ENCODE data around the gene PCAT6.

PCAT6 gene

DNA sequence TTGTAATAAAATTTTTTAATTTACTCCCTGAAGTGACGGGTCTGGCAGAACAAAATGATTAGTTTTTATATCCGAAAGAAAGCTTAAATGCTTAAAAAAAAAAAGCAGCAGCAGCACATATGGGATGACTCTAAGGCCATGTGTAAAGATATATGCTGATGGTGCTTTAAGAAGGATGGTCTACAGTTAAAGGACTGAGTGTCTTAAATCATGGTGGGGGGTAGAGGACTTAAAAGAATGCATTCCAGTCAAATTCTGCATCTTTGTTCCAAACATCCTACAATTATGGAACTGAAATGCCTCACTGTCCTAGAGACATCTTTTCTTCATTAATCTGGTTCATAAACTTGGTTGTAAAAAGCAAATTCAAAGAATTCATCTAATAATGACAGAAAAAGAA lies 9.6 kb upstream of the PCAT6 start:
- Mint-ChIP-seq H3K4me1 (ENCODE audit: low read depth) (peaks cover 42% of the 10 kb centered on the region), H3K4me3 (no peak overlapping the region), H3K9me3 (no peaks in the 10 kb centered on the region), H3K27ac (no peak overlapping the region), H3K36me3 (ENCODE audit: low read depth) (peaks cover 6% of the 10 kb centered on the region), H3K27me3 (no peaks in the 10 kb centered on the region)
- intact Hi-C loops (cut with micrococcal nuclease) = no loop called here

DNA sequence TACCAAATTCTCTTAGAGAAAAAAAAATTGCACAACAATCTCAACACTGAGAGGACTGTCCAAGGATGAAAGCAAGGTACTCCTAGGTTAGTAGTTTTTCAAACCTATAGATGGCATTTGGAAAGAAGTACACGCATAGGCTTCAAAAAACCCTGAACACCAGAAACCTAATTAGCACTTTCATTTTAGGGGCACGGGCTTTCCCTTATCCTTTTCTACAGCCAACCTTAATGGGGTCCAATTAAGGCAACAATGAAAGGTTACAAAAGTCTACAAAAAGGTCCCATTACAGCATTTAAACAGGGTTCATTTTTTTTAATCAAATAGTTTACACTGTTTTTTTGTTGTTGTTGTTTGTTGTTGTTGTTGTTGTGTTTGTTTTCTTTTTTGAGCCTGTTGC lies 8.7 kb upstream of the PCAT6 start:
- Mint-ChIP-seq H3K27me3 (no peaks in the 10 kb centered on the region), H3K4me3 (no peak overlapping the region), H3K4me1 (ENCODE audit: low read depth) (peaks cover 46% of the 10 kb centered on the region), H3K27ac (no peak overlapping the region), H3K36me3 (ENCODE audit: low read depth) (peaks cover 5% of the 10 kb centered on the region), H3K9me3 (no peaks in the 10 kb centered on the region)
- intact Hi-C loops (cut with micrococcal nuclease) = no loop called here

DNA sequence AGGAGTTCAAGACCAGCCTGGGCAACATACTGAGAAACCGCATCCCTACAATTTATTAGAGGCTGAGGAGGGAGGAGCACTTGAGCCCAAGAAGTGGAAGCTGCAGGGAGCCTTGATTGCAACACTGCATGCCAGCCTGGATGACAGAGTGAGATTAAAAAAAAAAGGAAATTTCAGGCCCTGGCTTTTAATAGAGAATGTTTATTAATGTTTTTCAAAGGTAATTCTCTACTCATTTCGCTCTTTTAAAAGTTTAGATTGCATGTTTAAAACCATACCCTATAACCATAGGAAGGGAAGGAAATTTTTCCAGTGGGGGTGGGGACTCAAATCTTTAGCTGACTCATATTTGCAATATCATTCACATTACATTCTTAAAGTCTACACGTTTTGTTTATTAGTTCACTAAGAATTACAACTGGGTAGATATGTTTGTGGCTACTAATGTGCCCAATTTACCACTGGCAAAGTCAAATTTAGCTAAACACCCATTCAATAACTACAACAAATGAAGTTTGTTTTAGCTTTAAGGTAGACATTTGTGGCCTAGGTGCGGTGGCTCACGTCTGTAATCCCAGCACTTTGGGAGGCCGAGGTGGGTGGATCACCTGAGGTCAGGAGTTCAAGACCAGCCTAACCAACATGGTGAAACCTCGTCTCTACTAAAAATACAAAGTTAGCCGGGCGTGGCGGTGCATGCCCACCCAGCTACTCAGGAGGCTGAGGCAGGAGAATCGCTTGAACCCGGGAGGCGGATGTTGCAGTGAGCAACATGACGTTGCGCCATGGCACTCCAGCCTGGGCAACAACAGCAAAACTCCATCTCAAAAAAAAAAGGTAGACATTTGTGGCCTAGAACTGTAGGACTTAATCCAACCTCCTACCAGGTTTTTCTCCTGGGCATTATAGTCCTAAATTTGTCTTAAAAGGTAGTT lies 7.5 kb upstream of the PCAT6 start:
- H3K27ac Mint-ChIP-seq = peak overlapping the region; percentile 20
- intact Hi-C loops (cut with micrococcal nuclease) = no loop called here
- H3K9me3 Mint-ChIP-seq = no peaks in the 10 kb centered on the region
- no peak overlapping the region for H3K4me3 Mint-ChIP-seq
- peaks cover 6% of the 10 kb centered on the region for H3K36me3 Mint-ChIP-seq (ENCODE audit: low read depth)
- peaks cover 37% of the 10 kb centered on the region for H3K4me1 Mint-ChIP-seq (ENCODE audit: low read depth)
- no peaks in the 10 kb centered on the region for H3K27me3 Mint-ChIP-seq

DNA sequence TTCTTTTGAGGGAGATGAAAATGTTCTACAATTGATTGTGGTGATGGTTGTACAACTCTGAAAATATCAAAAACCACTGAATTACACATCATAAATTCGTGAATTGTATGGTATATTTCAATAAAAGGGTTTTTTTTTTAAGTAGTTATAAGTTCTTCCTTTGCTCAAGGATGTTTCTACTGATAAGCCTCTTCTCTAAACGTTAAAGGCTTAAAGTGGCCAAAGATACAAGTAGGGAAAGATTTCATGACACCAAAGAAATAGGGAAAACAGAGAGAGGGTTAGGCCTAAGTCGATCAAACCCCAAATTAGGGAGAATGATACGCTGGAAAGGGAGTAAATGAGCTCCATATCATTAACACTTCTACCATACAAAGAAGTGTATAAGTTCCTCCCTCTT lies 6.6 kb upstream of the PCAT6 start:
- peaks cover 1% of the 10 kb centered on the region for H3K27me3 Mint-ChIP-seq
- no peak overlapping the region for H3K4me3 Mint-ChIP-seq
- no peaks in the 10 kb centered on the region for H3K9me3 Mint-ChIP-seq
- intact Hi-C loops (cut with micrococcal nuclease) = no loop called here
- peaks cover 45% of the 10 kb centered on the region for H3K4me1 Mint-ChIP-seq (ENCODE audit: low read depth)
- H3K36me3 Mint-ChIP-seq (ENCODE audit: low read depth) = peaks cover 6% of the 10 kb centered on the region
- no peak overlapping the region for H3K27ac Mint-ChIP-seq

DNA sequence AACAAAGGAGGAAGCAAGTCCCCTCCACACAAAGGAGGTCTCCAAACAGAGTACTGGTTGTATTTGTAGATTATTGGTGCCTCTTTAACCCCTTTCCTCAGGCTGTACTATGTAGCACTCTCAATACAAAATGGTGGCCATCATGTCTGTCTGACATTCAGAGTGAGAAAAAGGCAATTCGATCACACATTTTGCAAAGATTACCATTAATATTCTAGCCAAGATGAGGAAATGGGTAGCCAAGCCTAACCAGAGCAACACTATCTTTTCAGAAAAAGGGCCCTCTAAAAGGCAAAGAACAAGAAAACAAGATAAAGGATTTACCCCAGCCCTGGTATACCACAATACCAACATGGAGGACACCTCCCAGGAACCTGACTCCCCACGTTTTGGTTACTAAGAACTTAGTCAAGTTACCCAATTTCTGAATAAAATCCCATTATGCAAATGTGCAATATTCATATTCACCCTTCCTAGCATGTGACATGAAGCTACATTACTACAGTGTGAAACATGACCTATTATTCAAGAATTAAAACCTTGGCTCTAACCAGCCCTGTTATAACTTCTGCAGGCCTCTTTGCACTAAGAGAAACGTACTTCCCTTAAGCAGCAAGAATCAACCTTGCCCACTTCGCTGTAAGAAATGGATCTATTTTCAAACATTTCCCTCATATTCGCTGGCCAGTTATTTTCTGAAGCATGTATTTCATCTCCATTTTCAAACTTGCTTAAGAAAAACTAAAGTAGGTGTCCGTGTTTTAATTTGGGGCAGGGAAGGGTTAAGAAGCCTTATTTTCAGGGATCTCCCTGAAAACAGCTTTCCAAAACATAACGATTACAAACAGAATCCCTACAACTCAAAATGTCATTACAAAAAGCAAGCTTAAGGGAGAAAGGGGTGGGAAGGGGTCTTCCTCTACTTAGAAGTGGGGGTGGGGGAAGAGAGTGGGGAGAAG lies 4.6 kb upstream of the PCAT6 start:
- H3K4me3 Mint-ChIP-seq = peak overlapping the region; percentile 83
- H3K27ac Mint-ChIP-seq = peak overlapping the region; percentile 79
- peaks cover 4% of the 10 kb centered on the region for H3K27me3 Mint-ChIP-seq
- peaks cover 39% of the 10 kb centered on the region for H3K4me1 Mint-ChIP-seq (ENCODE audit: low read depth)
- H3K9me3 Mint-ChIP-seq = no peaks in the 10 kb centered on the region
- intact Hi-C loops (cut with micrococcal nuclease) = no loop called here
- peaks cover 6% of the 10 kb centered on the region for H3K36me3 Mint-ChIP-seq (ENCODE audit: low read depth)

DNA sequence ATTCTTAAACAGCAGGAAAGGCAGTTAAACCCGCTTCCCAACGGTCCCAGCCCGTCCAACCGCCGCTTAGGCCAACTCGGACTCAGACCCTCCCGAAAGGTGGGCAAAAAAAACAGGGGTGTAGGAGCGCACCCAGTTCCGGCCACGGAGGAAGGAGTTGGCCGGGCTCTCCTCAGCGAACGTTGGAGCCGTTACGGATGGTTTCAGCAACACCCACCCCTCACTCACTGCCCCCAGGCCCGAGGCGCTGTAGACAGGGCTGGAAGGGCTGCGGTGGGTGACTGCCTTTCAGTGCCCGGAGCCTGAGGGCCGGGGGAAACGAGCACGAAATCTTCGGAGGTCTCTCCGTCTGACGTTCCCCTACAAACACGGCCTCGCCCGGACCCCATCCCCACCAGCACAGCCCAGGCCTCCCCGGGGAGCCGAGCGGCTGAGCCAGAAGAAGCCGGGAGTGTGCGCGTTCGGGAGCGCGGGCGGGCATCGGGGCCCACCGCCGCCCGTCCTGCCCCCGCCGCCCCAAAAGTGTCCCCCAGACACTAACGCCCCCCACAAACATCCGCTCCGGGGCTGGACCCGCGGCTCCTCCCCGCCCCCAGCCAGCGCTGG lies 3.8 kb upstream of the PCAT6 start:
- Mint-ChIP-seq H3K36me3 (ENCODE audit: low read depth) (peaks cover 6% of the 10 kb centered on the region), H3K9me3 (no peaks in the 10 kb centered on the region), H3K27me3 (peaks cover 12% of the 10 kb centered on the region), H3K4me3 (peak overlapping the region; percentile 83), H3K27ac (peak overlapping the region; percentile 79), H3K4me1 (ENCODE audit: low read depth) (peaks cover 47% of the 10 kb centered on the region)
- intact Hi-C loops (cut with micrococcal nuclease) = no loop called here

DNA sequence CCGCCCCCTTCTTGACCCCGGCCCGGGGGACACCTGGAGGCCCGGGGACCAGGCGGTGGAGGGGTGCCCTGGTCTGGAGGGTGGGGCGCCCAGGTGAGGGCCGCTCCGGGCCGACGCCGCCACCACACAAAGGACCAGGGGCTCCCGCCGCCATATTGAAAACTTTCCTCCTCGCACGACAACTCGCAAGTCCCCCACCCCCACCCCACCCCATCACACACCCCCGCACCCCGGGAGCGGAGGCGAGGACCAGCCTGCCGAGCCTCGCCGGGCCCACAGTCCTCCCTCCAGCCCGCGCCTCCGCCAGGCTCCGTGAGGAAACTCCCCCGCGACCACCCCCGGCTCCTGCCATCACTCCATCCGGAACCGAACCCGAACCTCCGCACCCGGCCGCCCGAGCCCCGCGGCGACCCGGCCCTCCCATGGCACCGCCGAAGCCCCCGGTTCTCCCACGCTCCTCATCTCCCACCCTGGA lies 3.3 kb upstream of the PCAT6 start:
- intact Hi-C loops (cut with micrococcal nuclease) = no loop called here
- Mint-ChIP-seq H3K9me3 (no peaks in the 10 kb centered on the region), H3K27me3 (peaks cover 17% of the 10 kb centered on the region), H3K27ac (peak overlapping the region; percentile 79), H3K4me3 (peak overlapping the region; percentile 83), H3K4me1 (ENCODE audit: low read depth) (peaks cover 51% of the 10 kb centered on the region), H3K36me3 (ENCODE audit: low read depth) (peaks cover 6% of the 10 kb centered on the region)

DNA sequence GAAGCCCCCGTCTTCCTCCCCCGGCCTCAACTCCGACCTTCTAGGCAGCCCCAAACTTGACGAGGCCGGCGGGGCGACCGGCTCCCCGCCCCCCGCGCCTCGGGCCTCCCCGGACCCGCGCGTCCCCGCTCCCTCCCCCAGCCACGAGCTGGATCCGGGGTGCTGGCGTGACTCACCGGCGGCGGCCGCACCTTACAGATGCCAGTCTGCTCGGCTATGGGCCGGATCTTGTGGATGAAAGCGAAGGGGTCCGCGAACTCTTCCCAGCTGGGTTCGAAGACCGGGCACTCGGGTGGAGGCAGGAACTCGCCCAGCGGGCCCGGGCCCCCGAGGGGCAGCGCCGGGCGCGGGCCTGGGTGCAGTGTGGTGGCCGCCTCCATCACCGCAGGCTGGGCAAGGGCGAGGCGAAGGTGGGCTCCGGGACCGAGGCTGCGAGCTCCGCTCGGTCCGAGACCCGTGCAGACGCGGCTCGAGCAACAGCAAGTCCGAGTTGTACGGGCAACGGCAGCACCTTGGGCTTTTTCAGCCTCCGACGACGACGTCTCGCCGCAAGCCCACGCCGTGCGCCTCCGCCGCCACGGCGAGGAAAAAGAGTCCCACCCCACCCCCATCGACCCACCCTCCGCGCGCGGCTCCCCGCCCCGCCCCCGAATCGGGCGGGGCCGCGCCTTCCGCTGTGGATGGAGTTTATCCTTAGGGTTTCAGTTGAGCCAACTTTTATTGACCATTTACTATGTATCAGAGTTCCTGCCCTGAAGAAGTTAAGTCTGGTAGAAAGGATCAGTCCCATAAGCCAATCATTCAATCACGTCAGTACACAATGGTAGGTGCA lies 2.6 kb upstream of the PCAT6 start, which contains the start of gene KDM5B:
Gene KDM5B, minus strand, starts transcription at position 496 of the 832 bp plus-strand sequence. Its CDS starts 116 bp downstream, at position 380.
- H3K27me3 Mint-ChIP-seq = peaks cover 19% of the 10 kb centered on the region
- H3K27ac Mint-ChIP-seq = peak within 1 kb of the TSS; percentile 79
- peaks cover 6% of the 10 kb centered on the region for H3K36me3 Mint-ChIP-seq (ENCODE audit: low read depth)
- intact Hi-C loops (cut with micrococcal nuclease) = no loop called here
- peaks cover 46% of the 10 kb centered on the region for H3K4me1 Mint-ChIP-seq (ENCODE audit: low read depth)
- H3K4me3 Mint-ChIP-seq = peak within 1 kb of the TSS; percentile 83
- H3K9me3 Mint-ChIP-seq = no peaks in the 10 kb centered on the region

DNA sequence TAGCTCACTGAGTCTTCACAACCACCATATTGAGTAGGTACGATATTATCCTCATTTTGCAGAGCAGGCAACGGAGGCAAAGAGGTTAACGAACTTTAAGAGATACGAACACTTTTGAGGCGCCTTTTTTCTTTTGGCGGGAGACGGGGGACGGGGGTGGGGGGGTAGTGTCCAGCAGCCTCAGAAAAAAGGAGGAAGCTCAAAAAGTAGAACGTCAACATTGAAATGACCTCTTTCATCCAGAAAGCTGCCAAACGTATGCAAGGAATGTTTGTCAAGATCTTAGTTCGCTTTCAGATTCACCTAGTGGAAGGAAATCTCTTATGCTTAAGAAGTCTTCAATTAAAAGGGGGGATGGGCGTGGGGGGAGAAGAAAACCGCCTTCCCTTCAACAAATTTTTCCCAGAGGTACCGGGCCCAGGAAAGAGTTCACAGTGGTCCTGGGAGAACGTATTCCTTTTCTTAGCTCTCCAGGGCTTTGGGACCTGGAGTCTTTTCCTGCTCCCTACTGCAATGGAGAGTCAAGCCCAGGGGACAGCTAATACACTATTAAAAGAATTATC lies 1.1 kb upstream of the PCAT6 start:
- intact Hi-C loops (cut with micrococcal nuclease) = no loop called here
- Mint-ChIP-seq H3K4me1 (ENCODE audit: low read depth) (peaks cover 41% of the 10 kb centered on the region), H3K27me3 (peaks cover 19% of the 10 kb centered on the region), H3K4me3 (peak overlapping the region; percentile 6), H3K36me3 (ENCODE audit: low read depth) (peaks cover 6% of the 10 kb centered on the region), H3K9me3 (no peaks in the 10 kb centered on the region), H3K27ac (peak overlapping the region; percentile 89)

DNA sequence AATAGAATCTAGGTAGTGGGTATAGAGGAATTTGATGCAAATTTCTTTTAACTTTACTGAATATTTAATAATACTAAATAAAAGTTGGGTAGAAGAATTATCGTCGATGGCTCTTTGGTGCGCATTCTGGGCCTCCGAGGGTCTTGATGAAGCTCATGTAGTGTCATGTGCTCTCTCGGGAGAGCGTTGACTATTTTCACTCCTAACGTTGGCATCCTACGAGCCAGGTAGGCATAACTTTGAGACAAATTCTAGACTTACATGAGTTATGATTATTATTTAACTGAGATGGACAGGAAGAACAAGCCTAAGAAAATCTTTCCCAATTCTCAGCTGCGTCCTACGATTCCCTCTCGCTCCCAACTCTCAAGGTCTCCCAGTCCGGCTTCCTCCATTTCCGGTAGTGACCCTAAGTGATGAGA lies 550 bp upstream of the PCAT6 start:
- intact Hi-C loops (cut with micrococcal nuclease) = no loop called here
- Mint-ChIP-seq H3K27ac (peak overlapping the region; percentile 89), H3K4me1 (ENCODE audit: low read depth) (peaks cover 41% of the 10 kb centered on the region), H3K4me3 (peak overlapping the region; percentile 90), H3K9me3 (no peaks in the 10 kb centered on the region), H3K36me3 (ENCODE audit: low read depth) (peaks cover 6% of the 10 kb centered on the region), H3K27me3 (peaks cover 19% of the 10 kb centered on the region)

DNA sequence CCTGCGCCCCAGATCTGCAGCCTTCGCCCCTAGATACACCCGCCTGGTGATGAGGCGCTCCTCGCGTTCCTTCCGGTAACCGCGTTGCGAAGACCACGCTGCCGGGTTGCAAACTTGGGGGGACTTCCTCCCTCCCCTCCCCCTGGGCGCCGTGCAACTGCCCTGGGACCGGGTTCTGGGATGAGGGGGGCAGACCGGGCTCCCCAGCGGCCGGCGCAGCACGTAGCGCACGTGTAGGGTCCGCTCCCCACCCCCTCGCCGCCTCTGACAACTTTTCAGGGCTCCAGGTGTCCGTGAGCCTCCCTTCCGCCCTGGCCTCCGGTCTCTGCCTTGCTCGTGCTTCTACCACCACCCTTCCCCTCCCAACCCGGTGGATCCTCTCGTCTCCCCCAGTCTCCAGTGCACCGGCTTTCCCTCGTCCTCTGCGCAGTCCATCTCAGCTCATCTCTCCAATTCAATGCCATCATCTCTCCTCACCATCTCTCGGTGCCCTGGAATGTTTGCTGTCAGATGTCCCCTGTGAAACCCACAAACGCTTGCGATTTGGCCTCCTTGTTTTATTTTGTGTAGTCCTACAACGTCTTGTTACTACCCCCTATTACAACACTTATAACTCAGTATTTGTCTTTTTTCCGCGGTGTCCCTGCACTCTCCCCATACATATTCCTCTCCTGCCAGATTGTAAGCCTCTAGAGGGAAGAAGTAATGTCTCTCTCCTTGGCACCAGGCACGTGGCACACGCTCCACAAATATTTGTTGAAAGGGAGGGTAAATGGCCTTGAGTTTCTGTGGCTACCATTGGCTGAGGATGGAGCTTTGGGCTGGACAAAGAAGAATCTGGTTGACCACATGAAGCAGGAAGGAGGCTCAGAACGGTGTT lies 782 bp downstream of the PCAT6 start:
- H3K27ac Mint-ChIP-seq = peak overlapping the region; percentile 89
- intact Hi-C loops (cut with micrococcal nuclease) = loop anchor here (2.0 kb wide), 1 partner anchor 49 kb away; no protein-coding TSS in a partner anchor
- peaks cover 20% of the 10 kb centered on the region for H3K27me3 Mint-ChIP-seq
- H3K9me3 Mint-ChIP-seq = no peaks in the 10 kb centered on the region
- peaks cover 31% of the 10 kb centered on the region for H3K4me1 Mint-ChIP-seq (ENCODE audit: low read depth)
- peak overlapping the region; percentile 90 for H3K4me3 Mint-ChIP-seq
- H3K36me3 Mint-ChIP-seq (ENCODE audit: low read depth) = peaks cover 6% of the 10 kb centered on the region

All from dendritic cell treated with granulocyte-macrophage colony-stimulating factor and Interleukin-4, amounts not matched to agents 40 ng/mL and 50 ng/mL, for 4 days (primary cell).